Measurements from ENCODE around the gene TOLLIP.

Gene TOLLIP

GRCh38 chr11:1297576-1298473 lies 11.6 kb downstream of the TOLLIP start:
- DNase-seq, result no peak

DNA sequence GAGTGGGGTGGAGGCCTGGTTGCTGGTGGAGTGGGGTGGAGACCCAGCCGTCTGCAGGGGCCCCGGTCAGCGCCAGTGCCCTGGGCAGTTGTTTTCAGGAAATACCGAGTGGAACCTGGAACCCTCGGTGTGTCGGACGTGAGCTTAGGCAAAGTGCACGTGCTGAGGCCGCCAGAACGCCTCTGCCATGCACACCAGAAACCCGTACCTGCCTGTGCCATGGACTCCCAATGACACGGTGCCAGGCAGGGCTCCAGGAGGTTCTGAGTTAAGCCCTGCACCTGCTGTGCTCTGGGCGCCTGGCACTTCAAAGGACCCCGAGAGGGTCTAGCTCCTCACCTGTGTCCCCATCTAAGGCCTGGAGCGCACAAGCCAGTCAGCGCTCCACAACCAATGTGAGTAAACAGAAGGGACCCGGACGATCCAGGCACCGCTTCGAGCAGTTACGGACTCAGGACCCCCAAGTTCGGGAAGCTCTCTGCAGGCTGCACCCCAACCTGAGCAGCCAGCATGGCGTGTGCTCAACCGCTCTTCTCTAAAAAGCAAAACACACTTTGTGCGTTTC lies 12.3 kb downstream of the TOLLIP start:
- no peak for DNase-seq

DNA sequence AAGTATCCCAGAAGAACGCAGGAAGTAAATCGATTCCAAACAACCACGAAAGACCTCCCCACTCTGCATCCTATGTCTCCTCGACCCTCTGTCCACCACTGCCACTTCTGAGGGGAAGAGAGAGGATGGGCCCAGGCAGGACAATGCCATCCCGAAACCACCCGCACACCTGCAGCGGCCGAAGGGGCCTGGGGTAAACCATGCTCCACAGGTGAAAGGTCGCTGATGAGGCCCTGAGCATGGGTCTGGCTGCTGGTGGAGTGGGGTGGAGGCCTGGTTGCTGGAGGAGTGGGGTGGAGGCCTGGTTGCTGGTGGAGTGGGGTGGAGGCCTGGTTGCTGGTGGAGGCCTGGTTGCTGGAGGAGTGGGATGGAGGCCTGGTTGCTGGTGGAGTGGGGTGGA lies 13.1 kb downstream of the TOLLIP start:
- DNase-seq, result no peak

DNA sequence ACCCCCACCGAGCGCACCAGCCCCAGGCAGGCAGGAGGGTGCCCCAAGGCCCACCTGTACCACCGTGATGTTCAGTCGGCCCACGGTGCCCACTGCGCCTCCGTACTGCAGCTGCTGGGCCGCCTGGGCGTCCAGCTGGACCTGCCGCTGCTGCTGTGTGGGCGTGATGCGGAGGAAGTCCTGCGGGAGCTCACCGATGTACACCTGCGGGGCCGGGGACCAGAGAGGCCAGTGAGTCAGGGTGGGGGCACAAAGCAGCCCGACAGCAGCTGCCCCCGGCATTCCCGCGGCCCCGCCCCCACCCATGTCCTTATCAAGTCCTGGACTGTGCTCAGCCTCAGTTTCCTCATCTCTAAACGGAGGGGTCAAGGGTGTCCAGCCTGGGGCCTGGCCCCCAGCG lies 13.8 kb downstream of the TOLLIP start:
- DNase-seq, result no peak

- DNase-seq, result no peak
These were observed 14.3 kb downstream of the TOLLIP start for GRCh38 chr11:1295086-1295485.

- DNase-seq, result no peak
These were observed 15.8 kb downstream of the TOLLIP start for GRCh38 chr11:1293619-1294015.

DNA sequence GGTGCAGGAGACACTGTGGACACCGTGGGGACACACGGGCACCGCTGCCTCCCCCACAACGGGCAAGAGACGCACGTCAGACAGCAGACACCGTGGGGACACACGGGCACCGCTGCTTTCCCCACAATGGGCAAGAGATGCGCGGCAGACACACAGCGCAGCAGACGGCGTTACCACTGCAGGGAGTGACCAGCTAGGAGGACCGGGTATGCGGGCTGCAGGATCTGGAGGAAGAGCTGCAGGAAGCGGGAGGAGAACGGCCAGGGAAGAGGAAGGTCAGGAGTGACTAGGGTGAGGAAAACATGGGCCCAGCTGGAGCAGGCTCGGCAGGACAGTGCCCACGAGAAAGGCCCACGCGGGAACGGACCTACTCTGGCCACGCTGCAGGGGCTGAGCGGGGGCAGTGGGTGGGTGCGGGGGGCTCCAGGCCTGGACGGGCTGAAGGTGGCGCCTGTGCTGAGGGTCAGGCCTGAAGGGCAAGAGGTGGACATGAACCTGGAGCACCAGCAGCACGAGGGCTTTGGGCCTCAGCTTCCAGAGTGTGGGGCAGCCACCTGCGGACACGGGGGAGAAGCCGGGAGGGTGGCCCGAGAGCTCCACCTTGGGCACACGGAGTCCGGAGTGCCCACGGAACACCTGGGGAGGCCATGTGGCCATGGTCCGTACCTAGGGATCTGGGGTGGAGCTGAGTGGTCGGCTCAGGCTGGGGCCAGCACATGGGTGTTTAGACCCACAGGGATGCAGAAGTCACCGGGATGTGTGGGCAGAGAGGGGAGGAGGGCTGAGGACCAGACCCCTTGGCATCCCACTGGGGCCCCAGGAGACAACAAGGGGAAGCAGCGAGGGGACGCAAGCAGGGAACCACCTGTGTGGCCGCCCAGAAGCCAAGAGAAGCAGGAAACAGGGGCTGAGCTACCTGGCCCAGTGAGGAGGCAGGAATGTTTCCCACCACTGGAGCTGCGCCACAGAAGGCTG lies 16.5 kb downstream of the TOLLIP start:
- DNase-seq, result no peak

DNA sequence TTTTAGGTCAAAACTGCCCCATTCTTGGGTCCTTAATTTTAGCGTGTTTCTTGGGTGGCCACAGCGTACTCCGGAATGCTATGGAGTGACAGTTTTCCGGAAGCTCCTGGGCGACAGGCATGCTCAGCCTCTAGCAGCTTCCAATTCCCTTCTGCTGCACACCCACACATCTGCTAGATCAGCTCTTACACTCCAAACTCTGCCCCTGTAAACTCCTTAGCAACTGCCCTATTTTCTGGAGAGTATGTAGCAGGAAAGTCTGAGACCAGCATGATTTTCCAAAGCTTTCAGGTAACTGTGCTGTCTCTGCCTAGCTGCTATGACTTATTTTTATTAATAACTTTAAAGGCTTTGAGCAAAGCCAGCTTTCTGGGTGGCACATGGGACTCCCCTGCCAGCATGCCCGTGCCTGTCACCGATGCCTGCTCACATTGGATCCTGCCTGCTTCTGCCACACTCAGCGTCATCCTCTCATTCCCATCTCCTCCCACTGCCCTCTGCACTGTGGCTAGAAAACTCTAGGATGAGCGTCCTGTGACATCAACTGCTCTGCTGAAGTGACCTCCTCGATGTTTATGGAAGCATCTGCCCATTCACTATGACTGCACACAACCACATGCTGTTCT lies 17.3 kb downstream of the TOLLIP start:
- DNase-seq, result no peak

- DNase-seq, result no peak
These were observed 18.0 kb downstream of the TOLLIP start for GRCh38 chr11:1291295-1292017.

GRCh38 chr11:1290052-1291040 lies 19.1 kb downstream of the TOLLIP start:
- no peak for DNase-seq

DNA sequence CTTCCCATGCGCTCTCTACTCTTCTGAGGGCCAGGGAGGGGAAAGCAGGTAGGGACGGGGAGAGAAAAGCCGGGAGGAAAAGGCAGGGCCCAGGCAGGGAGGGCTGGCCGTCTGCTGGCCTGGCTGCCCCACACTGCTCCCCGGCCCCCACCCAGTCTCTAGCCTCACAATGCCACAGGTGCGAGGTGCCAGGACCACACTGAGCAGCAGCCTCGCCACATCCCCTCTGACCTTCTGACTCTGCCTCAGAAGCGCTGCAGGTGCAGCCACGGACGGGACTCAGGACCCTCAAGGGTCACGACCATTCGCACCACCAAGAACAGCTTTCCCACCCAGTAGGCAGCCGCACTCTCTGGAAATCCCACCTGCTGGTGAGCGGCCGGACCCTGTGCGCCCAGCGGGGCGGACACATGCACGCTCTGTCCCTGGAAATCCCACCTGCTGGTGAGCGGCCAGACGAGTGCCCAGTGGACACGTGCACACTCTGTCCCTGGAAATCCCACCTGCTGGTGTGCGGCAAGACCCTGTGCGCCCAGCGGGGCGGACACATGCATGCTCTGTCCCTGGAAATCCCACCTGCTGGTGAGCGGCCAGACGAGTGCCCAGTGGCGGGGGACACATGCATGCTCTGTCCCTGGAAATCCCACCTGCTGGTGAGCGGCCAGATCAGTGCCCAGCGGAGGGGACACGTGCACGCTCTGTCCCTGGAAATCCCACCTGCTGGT lies 20.1 kb downstream of the TOLLIP start:
- DNase-seq, result no peak

GRCh38 chr11:1288426-1289151 lies 20.8 kb downstream of the TOLLIP start:
- DNase-seq, result no peak

GRCh38 chr11:1287928-1288327 lies 21.5 kb downstream of the TOLLIP start:
- DNase-seq, result no peak

DNA sequence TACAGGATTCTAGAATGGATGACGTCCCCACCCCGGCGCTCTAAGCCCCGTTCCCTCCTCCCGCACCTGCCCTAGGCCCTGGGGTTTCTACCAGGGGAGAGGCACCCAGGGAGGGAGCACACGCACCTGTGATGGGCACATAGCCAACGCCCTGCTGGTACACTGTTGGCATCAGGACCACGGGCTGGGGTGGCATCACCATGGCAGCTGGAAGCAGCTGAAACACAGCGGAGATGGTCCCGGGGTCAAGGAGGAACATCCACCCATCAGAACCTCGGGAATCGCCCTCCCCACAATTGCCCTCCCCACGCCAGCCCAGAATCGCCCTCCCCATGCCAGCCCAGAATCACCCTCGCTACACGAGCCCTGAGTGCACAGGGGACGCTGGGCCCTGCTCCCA lies 23.6 kb downstream of the TOLLIP start:
- DNase-seq, result no peak

DNA sequence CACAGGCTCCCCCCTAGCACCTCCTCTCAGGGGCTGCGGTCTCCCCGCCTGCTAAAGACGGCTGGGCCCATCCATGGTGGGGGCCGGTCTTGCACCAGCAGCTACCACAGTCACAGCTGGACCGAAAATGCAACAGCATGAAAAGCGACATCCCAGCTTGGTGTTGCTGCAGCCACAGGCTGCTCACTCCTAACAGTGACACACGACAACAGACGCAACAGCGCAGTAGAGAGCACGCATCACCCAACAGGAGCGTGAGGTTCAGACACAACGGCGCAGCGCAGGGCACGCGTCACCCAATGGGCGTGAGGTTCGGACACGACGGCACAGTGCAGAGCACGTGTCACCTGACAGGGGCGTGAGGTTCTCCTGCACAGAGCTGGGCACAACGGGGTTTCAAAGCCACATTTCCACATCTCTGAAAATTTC lies 24.1 kb downstream of the TOLLIP start:
- DNase-seq, result no peak

DNA sequence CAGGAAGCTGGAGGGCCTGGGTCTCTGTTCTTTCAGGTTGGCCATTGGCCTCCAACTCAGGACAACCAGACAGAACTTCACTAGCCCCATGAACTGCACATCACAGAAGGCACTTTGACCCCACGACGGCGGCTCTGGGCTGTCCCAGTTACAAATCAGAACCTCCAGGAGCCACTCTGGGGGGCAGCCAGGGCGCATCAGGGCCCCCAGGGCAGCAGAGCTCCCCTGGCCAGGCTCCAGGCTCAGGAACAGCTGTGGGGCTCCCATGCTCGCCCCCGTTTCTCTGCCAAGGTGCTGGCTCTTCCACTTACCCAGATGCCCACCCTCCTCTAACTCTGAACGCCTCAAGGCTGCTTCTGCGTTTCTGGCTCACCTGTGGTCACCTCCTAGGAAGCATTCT lies 25.5 kb downstream of the TOLLIP start:
- DNase-seq, result no peak

DNA sequence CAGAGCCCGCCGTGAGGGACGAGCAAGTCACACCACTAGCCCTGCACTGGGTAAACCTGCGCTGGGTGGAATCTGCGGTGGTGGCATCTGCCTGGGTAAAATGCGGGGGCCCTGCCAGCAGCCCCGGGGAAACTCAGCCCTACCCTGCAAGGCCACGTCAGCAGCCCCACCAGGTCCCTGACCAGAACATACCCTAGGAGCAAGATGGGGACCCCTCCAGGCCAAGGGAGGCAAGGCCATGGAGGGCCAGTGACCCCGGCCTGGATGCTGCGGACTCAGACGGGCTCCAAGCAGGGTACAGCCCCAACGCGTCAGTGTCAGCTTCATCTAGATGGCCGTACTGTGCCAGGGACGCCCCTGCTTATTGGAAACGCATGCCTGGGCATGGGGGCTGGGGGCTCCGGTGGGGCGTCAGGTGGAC lies 26.3 kb downstream of the TOLLIP start:
- no peak for DNase-seq

GRCh38 chr11:1281974-1282365 lies 27.5 kb downstream of the TOLLIP start:
- DNase-seq, result no peak

GRCh38 chr11:1281326-1281973 lies 28.0 kb downstream of the TOLLIP start:
- no peak for DNase-seq

Measured in NCI-H2107 (cell line).